Astrocyte (in vitro differentiated cells and primary cell): Measurements from ENCODE around the gene DIAPH2.

Experiments
- CTCF ChIP-seq: IDR thresholded peaks from 2 replicates; pipeline ENCODE4 v1.5.1; 2011; ENCODE audit warnings: low read depth, mild to moderate bottlenecking, inconsistent platforms, low read length, moderate library complexity; ENCODE audit not compliant: insufficient read depth
- EZH2 ChIP-seq: IDR thresholded peaks from 2 replicates; pipeline ENCODE4 v1.6.1; 2012; ENCODE audit warnings: mild to moderate bottlenecking, low read length, inconsistent platforms; ENCODE audit not compliant: insufficient read depth

DNA sequence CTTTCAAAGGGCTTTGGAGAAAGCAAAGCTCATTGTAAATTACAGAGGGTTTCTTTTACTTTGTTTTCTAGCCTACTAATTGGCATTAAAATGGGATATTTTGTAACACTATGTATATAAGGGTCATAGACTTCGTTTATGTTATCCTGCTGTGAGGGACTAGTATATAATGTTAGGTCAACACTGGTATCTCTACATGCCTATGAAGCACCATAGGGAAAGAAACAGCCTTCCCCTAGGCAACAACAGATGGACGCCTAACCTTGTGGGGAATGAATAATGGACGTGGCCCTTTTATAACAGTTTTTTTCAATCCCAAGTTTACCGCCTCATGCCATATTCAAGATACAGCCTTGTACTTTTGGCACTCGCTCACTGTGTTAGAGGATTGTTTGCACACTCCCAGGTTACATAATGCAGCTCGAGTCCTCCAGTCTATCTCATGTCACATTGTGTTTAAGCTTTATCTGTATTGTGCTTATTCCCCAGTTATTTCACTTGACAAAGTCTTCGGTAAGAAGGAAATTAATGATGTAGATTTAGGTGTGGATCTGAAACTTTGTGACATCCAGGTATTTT, 910.1 kb downstream of the DIAPH2 start:
- no peak for TF ChIP-seq EZH2
- TF ChIP-seq CTCF: no peak
